Parathyroid adenoma (tissue), 2 donors: ENCODE results near the gene ITIH2.

ENCODE experiments used
- H2AFZ ChIP-seq: fragments of 300-600 bp; sonication (generic); one replicate; pipeline ENCODE4 v1.7.0; 2017; ENCODE audit warnings: antibody characterized with exemption, mild to moderate bottlenecking
- H3K27ac ChIP-seq: fragments of 300-600 bp; sonication (generic); one replicate; pipeline ENCODE4 v1.7.0; 2017
- H3K27me3 ChIP-seq: fragments of 300-600 bp; sonication (generic); one replicate; pipeline ENCODE4 v1.7.0; 2017; ENCODE audit warnings: low read length; ENCODE audit not compliant: control insufficient read depth, insufficient read depth
- H3K36me3 ChIP-seq: fragments of 300-600 bp; sonication (generic); one replicate; pipeline ENCODE4 v1.7.0; 2017; ENCODE audit warnings: low read length; ENCODE audit not compliant: control insufficient read depth, insufficient read depth
- H3K4me1 ChIP-seq: fragments of 300-600 bp; sonication (generic); one replicate; pipeline ENCODE4 v1.7.0; 2017; ENCODE audit warnings: control low read depth
- H3K4me2 ChIP-seq: fragments of 300-600 bp; sonication (generic); one replicate; pipeline ENCODE4 v1.7.0; 2017; ENCODE audit warnings: low read length
- H3K4me3 ChIP-seq: fragments of 300-600 bp; sonication (generic); one replicate; pipeline ENCODE4 v1.7.0; 2017; ENCODE audit warnings: low read depth, low read length
- H3K79me2 ChIP-seq: fragments of 300-600 bp; sonication (generic); one replicate; pipeline ENCODE4 v1.7.0; 2017; ENCODE audit warnings: control low read depth
- H3K9ac ChIP-seq: fragments of 300-600 bp; sonication (generic); one replicate; pipeline ENCODE4 v1.7.0; 2017; ENCODE audit warnings: mild to moderate bottlenecking
- H3K9me3 ChIP-seq: fragments of 300-600 bp; sonication (generic); one replicate; pipeline ENCODE4 v1.7.0; 2017; ENCODE audit warnings: low read length; ENCODE audit not compliant: control insufficient read depth
- TF ChIP-seq, protein P1 (sequence below): fragments of 300-600 bp; sonication (generic); IDR thresholded peaks from one replicate; pipeline ENCODE4 v1.7.0; 2017; ENCODE audit warnings: antibody characterized with exemption, mild to moderate bottlenecking
- donor health status: primary hyperparathyroidism.

The ITIH2 gene

DNA sequence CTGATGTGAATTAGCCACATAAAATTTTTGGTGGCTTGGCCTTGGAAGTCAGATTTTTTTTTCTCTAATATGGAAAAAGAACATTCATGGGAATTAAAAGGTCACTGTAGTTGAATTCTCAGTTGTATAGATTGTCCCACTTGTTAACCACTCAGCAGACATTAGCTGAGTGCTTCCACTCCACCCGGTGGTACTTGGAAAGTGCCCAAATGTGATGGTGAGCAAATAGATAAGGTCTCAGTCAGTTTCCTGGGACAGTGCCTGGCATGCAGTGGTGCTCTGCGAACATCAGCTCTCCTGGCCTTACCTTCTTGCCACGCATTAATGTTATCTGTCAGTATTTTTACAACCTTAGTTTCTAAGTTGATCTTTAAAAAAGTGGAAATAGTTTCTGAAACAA is 86.3 kb downstream of the ITIH2 start:
- peak overlapping the region; percentile 84 for H3K4me2 ChIP-seq
- peak overlapping the region; percentile 86 for H3K27ac ChIP-seq
- H3K9ac ChIP-seq = no peak overlapping the region
- no peaks in the 10 kb centered on the region for H3K9me3 ChIP-seq
- no peaks in the 10 kb centered on the region for H3K36me3 ChIP-seq
- H3K79me2 ChIP-seq = peaks cover 49% of the 10 kb centered on the region
- no peak overlapping the region for H2AFZ ChIP-seq
- H3K4me3 ChIP-seq = peak overlapping the region; percentile 85
- no peaks in the 10 kb centered on the region for H3K27me3 ChIP-seq
- TF ChIP-seq, protein P1, sequence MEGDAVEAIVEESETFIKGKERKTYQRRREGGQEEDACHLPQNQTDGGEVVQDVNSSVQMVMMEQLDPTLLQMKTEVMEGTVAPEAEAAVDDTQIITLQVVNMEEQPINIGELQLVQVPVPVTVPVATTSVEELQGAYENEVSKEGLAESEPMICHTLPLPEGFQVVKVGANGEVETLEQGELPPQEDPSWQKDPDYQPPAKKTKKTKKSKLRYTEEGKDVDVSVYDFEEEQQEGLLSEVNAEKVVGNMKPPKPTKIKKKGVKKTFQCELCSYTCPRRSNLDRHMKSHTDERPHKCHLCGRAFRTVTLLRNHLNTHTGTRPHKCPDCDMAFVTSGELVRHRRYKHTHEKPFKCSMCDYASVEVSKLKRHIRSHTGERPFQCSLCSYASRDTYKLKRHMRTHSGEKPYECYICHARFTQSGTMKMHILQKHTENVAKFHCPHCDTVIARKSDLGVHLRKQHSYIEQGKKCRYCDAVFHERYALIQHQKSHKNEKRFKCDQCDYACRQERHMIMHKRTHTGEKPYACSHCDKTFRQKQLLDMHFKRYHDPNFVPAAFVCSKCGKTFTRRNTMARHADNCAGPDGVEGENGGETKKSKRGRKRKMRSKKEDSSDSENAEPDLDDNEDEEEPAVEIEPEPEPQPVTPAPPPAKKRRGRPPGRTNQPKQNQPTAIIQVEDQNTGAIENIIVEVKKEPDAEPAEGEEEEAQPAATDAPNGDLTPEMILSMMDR = no peak
- peaks cover 20% of the 10 kb centered on the region for H3K4me1 ChIP-seq

DNA sequence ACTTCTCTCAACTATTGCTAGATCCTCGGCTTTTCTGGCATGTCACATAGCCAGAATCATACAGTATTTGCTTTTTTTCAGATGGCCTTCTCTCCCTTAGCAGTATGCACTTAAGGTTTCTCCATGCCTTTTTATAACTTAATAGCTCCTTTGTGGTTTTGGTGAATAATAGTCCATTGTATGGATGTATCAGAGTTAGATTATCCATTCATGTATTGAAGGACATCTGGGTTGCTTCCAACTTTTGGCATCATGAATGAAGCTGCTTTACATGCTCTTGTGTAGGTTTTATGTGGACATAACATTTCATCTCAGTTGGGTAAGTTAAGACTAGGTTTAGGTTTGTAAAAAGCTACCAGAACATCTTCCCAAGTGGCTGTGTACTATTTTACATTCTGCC is 89.4 kb downstream of the ITIH2 start:
- Histone ChIP-seq H3K9me3 (no peaks in the 10 kb centered on the region), H3K9ac (no peak overlapping the region), H3K4me2 (no peak overlapping the region), H3K36me3 (no peaks in the 10 kb centered on the region), H3K4me1 (peaks cover 23% of the 10 kb centered on the region), H3K27ac (no peak overlapping the region), H3K4me3 (no peak overlapping the region), H2AFZ (no peak overlapping the region), H3K79me2 (peaks cover 66% of the 10 kb centered on the region), H3K27me3 (no peaks in the 10 kb centered on the region)
- TF ChIP-seq, protein P1 = no peak

GRCh38 chr10:7794251-7795026 is 91.3 kb downstream of the ITIH2 start:
- Histone ChIP-seq H3K27ac (no peak overlapping the region), H3K9ac (no peak overlapping the region), H3K9me3 (no peaks in the 10 kb centered on the region), H3K4me3 (no peak overlapping the region), H3K4me2 (no peak overlapping the region), H2AFZ (no peak overlapping the region), H3K36me3 (no peaks in the 10 kb centered on the region), H3K79me2 (peaks cover 66% of the 10 kb centered on the region), H3K27me3 (no peaks in the 10 kb centered on the region), H3K4me1 (peaks cover 23% of the 10 kb centered on the region)
- TF ChIP-seq, protein P1 = no peak

DNA sequence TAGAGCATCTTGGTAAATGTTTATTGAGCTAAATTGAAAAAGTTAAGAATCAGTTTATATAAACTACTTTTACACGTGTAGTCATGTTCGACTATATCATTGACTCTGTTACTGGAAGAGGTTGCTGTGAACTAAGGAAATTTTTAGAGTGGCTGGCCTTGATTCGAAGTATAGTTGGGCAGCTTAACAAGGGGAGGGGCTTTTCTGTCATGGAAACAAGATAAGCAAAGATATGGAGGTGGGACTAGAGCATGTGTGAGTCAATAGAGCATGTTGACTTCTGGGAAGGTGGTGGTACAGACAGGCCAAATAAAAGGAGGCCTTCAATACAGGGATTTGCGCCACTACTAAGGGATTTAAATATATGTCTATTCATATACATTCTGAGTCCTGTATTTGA is 92.5 kb downstream of the ITIH2 start:
- TF ChIP-seq, protein P1 = no peak
- H3K9me3 ChIP-seq = no peaks in the 10 kb centered on the region

GRCh38 chr10:7797582-7797981 is 94.5 kb downstream of the ITIH2 start:
- peaks cover 62% of the 10 kb centered on the region for H3K79me2 ChIP-seq
- H2AFZ ChIP-seq = no peak overlapping the region
- TF ChIP-seq, protein P1 = no peak
- no peak overlapping the region for H3K4me3 ChIP-seq
- no peaks in the 10 kb centered on the region for H3K36me3 ChIP-seq
- no peaks in the 10 kb centered on the region for H3K27me3 ChIP-seq
- H3K9me3 ChIP-seq = no peaks in the 10 kb centered on the region
- H3K4me2 ChIP-seq = no peak overlapping the region
- H3K4me1 ChIP-seq = peaks cover 6% of the 10 kb centered on the region
- no peak overlapping the region for H3K9ac ChIP-seq
- no peak overlapping the region for H3K27ac ChIP-seq

More for the DNA sequence above, 92.5 kb downstream of the ITIH2 start:
- H3K9ac ChIP-seq = no peak overlapping the region
- H3K27me3 ChIP-seq = no peaks in the 10 kb centered on the region
- no peak overlapping the region for H3K4me3 ChIP-seq
- no peak overlapping the region for H2AFZ ChIP-seq
- H3K36me3 ChIP-seq = no peaks in the 10 kb centered on the region
- no peak overlapping the region for H3K27ac ChIP-seq
- peaks cover 15% of the 10 kb centered on the region for H3K4me1 ChIP-seq
- H3K79me2 ChIP-seq = peaks cover 64% of the 10 kb centered on the region
- peak overlapping the region; percentile 33 for H3K4me2 ChIP-seq
